ENCODE measurements around the gene ESAM.

Gene ESAM

DNA sequence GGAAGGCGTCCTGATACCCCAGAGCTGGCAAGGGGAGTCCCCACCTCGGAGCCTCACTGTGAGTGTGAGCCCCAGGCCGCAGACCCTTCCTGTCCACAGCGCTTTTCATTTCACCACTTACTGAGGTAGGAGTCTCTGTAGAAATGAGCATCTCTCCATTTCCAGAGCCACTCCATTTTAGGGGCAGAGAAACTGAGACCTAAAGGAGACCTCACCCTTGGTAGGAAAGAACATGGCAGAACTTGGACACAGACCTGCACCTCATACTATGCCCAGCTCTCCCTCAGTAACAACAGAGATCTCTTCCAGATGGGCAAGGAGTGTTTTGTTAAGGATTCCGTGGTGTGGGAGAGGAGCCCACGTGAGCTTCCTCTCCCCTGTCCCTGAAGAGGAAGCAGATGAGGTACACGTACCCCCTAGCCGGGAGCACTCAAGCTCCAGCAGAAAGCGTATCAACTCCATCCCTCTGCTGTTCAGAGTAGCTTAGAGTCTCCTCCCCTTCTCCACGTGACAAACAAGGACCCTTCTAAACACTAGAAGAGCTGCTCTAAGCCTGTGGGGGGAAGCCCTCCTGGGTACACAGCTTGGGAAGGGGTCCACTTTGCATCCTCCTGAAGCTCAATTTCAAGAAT is 9.5 kb downstream of the ESAM start:
- no peak for DNase-seq (ENCODE audit: low read depth in 2 of 2)

DNA sequence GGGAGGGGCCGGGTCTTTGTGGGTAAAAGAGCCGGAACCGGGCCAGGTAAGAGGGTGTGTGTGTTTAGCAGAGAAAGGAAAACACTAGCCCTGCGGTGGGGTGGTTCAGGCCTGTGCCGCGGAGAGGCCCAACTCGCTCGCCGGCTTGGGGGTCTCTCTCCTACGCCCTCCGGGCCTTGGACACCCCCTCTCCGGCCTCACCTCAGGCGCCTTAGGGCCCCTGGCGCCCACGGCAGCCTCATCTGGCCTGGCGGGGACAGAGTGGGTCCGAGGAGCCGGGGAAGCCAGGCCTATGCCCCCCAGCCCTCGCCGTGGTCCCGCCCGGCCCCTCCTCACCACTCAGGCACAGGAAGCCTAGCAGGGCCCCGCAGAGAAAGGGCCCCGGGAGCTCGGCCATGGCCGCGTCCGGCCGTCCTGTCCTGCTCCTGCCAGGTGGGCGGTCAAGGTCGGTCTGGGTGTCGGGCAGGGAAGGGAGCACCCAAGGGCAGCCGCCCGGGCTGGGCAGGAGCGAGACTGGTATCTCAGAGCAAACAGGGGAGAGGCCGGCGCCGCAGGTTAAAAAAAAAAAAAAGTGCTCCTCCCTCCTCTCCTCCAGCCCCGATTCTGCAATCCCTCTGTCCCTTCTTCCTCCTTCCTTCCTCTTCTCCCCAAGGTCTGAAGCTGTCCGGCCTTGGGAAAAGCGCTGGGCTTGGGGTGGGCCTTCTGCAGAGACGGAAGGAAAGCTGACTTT is 10.2 kb downstream of the ESAM start, which contains the start of gene VSIG2:
Gene VSIG2 (minus strand): TSS at position 515 of the 730 bp plus-strand sequence. CDS start 118 bp downstream, at position 397.
- DNase-seq (ENCODE audit: low read depth in 2 of 2): no peak

DNA sequence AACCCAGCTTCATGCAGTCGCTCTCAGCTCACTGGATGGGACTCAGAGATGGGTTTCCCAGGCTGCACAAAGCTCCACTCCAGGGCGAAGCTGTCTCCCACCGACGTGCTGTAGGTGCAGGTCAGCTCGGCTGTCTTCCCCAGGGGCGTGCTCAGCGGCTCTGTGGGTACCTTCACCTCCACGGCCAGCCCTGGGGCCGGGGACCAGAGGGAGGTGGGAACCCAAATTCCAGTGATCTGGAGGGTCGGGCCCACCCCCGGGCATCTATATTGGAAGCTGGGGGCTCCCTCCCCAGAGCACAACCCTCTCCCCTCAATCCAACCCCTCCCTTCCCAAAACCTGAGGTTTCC is 10.7 kb downstream of the ESAM start:
- no peak for DNase-seq (ENCODE audit: low read depth in 2 of 2)

DNA sequence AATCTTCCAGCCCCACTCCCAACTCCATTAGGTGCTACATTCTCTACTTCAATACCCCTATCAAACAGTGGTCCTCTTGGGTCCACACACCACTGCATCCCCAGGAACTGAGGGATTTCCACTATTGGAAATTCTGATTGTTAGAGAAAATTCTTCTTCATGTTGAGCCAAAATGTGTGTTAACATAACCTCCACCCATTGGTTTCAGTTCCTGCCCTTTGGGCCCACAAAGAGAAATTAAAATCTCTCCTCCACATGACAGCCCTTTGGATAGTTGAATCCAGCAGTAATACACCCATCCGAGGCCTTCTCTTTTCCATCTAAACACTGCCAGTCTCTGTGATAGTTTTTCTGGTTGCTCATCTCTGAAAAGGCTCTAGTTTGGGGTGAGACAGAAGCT is 12.2 kb downstream of the ESAM start:
- DNase-seq (ENCODE audit: low read depth in 2 of 2): no peak

DNA sequence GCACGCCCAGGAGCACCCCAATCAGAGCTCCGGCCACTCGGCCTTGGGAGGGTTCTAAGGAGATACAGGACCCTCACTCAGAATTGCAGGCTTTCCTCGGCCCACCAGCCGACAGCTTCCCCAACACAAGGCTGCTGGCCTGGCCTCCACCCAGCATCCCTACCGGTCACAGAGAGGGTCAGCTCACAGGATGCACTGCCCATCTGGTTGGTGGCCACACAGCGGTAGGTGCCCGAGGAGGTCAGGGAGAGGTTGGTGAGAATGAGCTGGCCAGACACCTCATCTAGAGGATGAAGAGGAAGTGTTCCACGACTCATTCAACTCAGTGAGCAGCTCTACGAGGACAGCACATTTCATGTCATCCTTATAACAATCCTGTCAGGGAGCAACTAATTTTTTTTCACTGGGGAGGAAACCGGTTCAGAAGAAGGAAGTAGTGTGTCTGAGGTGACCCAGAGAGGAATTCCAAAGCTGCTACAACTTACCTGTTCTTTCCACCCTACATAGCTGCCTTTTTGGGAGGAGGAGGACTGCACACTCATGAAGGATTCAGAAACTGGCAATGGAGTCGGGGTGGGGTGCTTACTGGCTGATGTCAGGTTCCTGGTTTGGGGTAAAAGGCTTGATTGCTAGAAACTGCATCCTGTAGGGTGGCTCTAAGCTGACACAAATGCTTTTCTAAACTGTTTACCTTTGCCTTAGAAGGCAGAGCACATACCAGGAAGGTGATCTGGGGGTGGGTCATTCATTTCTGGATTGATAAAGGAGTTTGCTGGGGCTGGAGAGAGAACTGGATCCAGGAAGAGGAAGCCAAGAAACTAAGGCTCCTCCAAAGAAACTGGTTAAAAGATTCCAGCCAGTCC is 13.4 kb downstream of the ESAM start:
- no peak for DNase-seq (ENCODE audit: low read depth in 2 of 2)

DNA sequence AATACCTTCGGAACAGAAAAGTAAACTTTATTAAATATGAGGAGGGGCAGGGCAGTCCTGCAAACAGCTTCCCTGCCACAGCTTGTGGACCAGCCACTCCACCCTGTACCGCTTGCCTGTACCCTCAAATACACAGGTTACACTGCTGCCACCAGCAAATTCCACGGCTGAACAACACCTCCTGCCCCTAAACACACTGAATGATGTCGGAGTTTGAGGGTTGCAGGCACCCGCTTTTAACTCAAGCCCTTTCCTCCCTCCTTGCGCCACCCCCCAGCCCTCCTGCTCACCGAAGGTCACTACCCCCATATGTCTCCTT is 14.0 kb downstream of the ESAM start:
- DNase-seq (ENCODE audit: low read depth in 2 of 2): no peak

DNA sequence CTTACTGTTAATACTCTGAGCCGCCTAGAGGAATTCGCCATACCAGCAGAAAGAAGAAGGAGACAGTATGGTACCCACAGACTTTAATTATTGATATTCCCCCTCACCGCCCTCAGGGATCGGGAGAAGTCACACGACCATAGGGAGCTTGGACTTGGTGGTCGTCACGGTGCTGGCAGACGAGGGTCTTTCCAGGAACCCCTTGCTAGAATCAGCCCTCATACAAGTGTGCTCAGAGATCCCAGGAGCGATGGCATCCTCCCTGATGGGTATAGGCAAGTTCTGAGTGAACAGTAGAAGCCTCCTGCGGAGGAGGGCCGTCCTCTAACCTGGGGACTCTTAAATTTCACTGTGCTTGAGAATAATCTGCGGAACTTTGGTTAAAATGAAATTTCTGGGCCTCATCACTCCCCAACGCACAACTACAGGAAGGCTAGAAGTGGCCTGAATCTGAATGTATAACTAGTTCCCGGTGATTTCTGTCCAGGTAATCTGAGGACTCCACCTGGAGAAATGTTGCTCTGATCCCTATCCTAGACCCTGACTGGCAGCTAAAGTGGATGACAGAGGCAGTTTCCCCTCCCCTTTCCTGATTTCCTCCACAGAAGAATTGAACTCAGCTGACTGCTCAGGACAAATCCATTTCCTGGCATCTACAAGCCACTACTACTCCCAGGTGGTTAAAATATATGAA is 14.5 kb downstream of the ESAM start:
- no peak for DNase-seq (ENCODE audit: low read depth in 2 of 2)

DNA sequence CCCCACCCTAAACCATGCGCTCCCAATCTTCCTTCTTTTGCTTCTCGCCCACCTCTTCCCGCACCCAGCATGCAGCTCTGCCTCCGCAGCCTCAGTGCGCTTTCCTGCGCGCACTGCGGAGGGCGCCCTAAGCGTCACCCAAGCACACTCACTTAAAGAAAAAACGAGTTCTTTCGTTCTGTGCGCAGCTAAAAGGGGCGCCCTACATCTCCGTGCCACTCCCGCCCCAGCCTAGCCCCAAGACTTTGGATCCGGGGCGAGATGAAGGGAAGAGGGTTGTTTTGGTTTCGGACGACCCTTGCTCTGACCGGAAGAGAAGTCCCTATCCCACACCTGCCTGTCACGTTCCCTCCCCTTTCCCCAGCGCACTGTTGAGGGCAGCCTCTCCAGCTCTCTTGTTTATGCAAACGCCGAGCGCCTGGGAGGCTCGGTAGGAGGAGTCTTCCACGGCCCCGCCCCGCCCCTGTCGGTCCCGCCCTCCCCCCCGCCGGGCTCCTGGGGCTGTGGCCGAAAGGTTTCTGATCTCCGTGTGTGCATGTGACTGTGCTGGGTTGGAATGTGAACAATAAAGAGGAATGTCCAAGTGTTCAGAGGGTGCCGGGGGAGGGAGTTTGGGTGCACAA is 15.4 kb downstream of the ESAM start:
- DNase-seq (ENCODE audit: low read depth in 2 of 2): peak; percentile 48 to 63

DNA sequence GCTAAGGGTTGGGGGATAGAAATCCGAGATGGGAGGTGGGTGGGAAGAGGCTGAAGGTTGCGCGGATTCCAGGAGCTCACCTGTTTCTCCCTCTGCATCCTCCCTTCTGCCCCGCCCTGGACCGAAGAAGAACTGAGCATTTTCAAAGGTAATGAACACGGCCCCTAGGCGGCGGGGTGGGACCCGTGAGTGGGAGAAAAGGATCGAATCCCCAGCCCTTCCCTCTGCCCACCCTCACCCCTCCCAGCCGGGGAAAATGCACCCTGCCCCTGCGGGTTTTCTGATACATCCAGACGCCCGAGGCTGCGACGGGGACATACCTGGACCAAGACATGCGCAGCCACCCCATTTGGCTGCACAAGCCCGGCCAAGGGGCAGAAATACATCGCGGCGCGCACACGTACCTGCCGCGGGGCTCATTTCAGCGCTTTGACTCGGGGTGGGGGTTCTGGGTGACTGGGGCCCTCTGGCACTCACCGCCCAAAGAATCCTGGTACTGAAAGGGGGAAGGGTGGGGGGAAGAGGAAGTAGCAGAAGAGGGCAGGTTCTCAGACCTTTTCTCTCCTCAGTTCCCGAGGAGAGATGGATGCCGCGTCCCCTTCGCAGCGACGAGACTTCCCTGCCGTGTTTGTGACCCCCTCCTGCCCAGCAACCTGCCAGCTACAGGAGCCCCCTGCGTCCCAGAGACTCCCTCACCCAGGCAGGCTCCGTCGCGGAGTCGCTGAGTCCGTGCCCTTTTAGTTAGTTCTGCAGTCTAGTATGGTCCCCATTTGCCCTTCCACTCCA is 16.1 kb downstream of the ESAM start:
- DNase-seq (ENCODE audit: low read depth in 2 of 2): no peak

DNA sequence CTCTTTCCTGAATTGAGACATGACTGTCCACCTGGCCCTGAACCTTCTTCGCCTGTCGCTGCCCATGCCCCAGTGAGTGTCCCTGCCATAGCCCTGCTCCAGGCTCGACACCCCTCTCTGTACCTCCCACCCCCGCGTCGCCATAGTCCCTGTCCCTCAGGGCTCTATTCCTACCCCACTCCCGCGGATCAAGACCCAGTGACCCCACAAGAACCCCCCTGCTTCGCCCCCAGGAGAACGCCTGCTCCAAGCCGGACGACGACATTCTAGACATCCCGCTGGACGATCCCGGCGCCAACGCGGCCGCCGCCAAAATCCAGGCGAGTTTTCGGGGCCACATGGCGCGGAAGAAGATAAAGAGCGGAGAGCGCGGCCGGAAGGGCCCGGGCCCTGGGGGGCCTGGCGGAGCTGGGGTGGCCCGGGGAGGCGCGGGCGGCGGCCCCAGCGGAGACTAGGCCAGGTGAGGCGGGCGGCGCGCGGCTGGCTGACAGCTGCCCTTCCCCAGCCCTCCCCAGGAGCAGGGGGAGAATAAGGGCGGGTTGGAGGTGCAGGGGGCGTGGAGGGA is 16.7 kb downstream of the ESAM start:
- DNase-seq (ENCODE audit: low read depth in 2 of 2): no peak

DNA sequence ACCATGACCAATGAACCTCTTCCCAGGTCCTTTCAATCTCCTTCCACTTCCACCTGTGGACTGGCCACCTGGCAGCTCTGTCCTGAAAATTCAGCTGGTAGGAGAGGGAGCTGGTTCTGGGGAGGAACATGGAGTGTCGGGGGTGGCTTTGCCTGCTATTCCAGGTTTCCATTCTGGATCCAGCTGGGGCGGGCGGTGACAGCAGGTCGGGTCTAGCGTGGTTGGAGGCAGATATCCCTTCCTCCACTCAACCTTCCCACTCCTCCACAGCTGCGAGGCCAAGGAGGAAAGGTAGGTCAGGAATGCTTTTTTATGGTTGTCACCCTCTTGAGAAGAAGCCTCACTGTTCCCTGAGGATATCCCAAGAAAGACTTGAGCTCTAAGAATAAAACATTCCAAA is 19.0 kb downstream of the ESAM start:
- no peak for DNase-seq (ENCODE audit: low read depth in 2 of 2)

DNA sequence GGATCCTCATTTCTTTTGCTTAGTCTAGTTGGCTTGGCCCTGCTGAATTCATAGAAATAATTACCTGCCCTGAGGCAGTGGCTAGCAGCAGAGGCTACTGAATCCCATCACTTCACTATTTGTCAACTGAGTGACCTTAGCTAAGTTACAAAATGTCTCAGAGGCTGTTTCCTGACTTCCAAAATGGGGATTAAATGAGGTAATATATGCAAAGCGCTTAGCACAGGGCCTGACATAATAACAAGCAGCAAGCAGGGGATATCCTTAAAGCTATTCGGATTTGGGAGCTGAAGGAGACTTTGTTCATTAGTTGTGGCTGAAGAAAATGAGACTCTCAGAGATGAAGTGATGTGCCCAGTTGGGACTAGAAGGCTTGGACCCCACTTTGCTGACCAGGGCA is 19.5 kb downstream of the ESAM start:
- DNase-seq (ENCODE audit: low read depth in 2 of 2): no peak

DNA sequence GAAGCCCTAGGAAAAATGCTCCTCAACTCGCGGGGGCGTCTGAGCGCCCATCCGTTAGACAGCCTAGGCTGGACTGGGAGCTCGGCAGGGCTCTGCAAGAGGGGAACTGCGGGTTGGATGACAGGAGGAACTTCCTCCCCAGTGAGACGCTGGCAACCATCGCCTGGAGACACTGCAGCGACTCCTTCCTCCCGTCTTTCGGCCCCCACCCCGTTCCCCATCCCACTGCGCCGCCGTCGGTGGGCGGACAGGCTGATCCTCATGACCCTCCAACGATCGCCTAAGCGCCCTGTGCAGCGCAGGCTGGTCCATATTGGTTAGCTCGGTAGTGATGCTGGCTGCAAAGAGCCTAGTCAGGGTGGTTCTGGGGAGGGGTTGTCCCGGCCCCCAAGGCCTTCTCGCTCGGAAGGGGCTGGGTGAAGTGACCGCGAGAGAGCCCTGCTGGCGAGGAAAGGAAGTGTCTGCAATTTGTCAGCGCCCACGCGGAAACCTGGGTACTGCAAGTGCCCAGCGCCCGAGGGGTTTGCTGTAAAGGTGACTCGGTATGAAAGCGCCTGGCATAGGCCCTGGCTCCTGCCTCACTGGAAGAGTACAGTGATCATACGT is 21.7 kb downstream of the ESAM start:
- DNase-seq (ENCODE audit: low read depth in 2 of 2): peak; percentile 35 to 49

DNA sequence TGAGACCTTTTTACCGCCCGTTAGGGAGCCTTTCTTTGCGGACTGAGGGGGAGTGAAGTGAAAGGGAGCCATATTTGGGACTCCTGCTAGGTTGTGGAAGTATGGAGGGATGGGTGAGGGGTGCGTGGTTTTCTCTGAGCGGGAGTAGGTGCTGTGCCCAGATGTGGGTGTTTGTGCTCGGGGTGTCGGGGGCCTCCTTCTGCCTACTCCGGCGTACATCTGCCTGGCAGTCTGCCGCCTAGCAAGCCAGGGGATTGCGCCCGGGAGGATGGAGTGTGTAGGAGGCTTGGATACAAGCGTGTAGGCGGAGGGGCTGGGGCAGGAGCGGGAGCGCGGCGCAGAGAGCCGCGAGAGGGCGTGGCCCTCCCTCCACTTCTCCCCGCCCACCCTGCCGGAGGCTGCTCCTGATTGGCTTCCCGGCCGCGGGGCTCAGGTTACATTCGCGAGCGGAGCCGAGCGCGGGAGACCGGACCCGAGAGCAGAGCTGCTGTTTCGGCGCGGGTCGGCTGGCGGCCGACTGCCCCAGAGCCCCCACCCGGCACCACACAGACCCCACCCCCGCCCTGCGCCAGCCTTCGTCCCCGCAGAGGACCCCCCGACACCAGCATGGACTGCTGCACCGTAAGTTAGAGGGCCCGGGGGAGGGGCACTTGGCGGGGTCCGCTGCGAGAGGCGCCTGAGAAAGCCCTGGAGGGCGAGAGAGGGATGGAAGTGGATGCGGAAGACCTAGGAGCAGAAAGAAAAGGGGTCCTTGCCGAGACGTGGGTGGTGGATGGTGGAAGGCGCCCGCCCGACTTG is 22.4 kb downstream of the ESAM start, which contains the start of gene NRGN:
Gene NRGN (plus strand): TSS at position 464 of the 798 bp plus-strand sequence. CDS start 143 bp downstream, at position 607.
- peak; percentile 76 to 82 for DNase-seq (ENCODE audit: low read depth in 2 of 2)

DNA sequence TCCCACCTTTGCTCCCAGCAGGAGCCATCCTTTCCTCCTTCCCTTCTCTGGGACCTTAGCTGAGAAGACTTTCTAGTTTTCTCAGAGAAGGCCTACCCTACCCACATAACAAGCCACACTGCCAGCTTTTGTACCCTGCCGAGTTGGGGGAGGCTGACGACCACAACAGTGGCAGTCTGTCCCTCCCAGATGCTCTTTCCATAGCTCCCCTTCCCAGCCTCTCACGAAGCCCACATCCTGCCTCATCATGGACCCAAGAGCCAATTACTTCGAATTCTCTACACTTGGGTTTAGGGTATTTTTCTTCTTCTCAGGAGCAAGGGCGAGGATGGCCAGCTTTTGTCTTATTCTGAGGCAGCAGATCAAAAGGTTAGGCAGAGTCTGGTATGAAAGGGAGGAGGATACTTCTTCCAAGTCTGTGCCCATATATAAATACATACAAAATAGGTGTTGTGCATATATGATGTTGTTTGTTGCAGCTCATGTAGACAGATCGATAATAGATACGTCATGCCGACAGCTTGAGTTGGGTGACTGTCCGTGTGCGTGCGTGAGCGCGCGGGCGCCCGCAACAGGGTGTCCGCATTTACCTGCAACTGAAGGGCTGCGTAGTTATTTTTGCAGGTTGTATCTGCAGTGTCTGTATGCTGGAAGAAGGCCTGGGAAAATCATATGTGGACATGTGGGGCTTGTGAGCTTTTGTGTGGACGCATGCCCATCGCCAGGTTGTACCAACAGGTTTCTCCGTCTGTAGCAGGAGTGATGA is 23.2 kb downstream of the ESAM start:
- no peak for DNase-seq (ENCODE audit: low read depth in 2 of 2)

DNA sequence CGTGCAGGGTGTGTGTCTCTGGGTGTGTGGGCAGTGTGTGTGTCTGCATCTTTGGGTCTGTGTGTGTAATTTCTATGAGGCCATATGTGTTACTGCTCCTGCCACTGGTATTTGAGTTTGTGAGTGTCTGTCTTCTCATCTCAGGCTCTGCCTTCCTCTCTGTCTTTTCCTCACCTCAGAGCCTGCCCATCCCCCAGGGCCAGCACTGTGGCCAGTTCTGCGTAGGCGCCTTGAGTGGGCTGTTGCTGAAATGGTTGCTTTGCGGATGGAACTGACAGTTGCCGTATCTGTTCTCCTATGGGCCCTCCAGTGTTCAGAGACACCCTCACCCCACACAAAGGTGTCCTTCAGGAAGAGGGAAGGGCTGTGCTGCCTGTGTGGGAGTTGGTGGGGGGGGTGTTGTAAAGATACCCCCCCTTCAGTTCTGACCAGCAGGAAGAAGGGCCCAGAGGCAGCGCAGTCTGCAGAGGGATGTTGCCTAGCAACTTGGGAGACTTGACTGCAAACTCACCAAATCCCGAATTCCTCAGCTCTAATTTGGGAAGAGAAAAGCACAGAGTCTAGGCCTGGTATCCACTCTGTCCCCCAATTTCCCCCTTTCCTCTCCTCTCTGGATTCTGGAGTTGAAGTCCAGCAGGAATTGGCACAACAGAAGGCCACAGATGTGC is 24.3 kb downstream of the ESAM start:
- DNase-seq (ENCODE audit: low read depth in 2 of 2): no peak

DNA sequence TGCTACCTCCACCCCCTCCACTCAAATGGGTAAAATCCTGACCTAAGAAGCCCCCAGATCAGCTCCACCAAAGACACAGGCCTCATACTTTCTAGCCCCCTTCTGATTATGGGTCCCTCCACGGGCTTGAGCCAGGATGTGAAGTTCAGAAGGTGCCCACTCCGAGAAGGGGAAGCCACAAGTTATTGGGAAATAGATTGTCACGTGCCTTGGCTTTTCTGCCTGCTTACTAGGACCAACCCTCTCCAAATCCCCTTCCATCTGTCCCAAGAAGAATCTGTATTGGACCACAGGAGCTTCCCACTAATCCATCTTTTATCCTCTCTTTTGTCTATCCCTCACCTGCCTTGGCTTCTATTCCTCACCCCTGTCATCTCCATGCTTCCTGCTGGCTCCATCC is 25.4 kb downstream of the ESAM start:
- no peak for DNase-seq (ENCODE audit: low read depth in 2 of 2)

DNA sequence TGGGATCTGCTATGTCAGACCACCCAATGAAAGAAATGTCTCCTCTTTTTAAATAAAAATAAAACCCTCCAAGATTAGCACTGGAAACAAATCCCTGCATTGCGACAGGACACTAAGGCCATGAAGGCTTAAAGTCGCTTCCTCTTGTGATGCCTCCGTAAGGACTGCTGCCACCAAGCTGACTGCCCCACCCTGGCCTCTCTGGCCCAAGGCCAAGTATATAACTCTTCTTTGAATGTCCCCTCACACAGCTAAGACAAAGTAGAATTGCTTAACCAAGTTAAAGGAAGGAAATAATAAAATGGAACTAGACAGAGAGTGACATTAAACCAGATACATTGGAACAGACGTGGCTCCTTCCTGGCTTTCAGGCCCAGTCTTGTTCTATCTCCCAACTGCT is 29.9 kb downstream of the ESAM start:
- DNase-seq (ENCODE audit: low read depth in 2 of 2): no peak

All from stimulated activated CD8-positive, alpha-beta memory T cell treated with anti-CD3 and anti-CD28 coated beads, Interleukin-15, amount 100 ng/mL, for 48 hours (primary cell).